K562 (cell line): ENCODE measurements around the gene HNRNPA2B1. TPM values are rescaled to one million over a fixed set of nuclear protein-coding genes. Genes with fewer than 3 reads are reported as not detected.

ENCODE experiments used
- RREB1 ChIP-seq: fragments of 250-450 bp; sonication (Bioruptor Pico); IDR thresholded peaks from 2 replicates; pipeline ENCODE4 v1.4.0; 2020
- ZFP91 ChIP-seq: sonication (generic); formaldehyde crosslinking; IDR thresholded peaks from 2 replicates; pipeline ENCODE4 v1.8.0; 2022; ENCODE audit warnings: mild to moderate bottlenecking, missing genetic modification reagents
- polyA plus RNA-seq, 8 experiments: library from polyadenylated mRNA; depleted of rRNA in 4 of 8; stranded (reverse) in 5 of 8; unstranded in 3 of 8; fragments of >200 nt; fragmentation: Nextera tagmentation in 2 of 8; fragmentation: Illumina TruSeq in 1 of 8; extraction: Ambion mirVana in 2 of 8; extraction: Trizol in 1 of 8; gene quantifications; 2 replicates each; pipeline versions ENCODE4 v1.2.1 to v1.2.3, GENCODE V29; 2011 to 2014; ENCODE audit warnings: inconsistent platforms in 1 of 8, missing spikeins in 1 of 8
- total RNA-seq, 7 experiments: library from RNA; depleted of rRNA in 6 of 7; stranded (reverse); fragments of >200 nt in 6 of 7; fragmentation: Illumina TruSeq in 2 of 7; extraction: Trizol in 2 of 7; gene quantifications; 2 replicates each; pipeline versions ENCODE4 v1.2.1 to v1.2.3, GENCODE V29; 2011 to 2021; ENCODE audit warnings: low replicate concordance in 1 of 7

HNRNPA2B1 gene
- total and polyA plus RNA-seq, 9 of the 15 experiments (the other 6 are each of a cell fraction or from before 2014, with no cell fraction given), result 630 to 1,989 (median 865) TPM

- no peak for TF ChIP-seq ZFP91 (CRISPR knock-in tag)
- no peak for TF ChIP-seq RREB1 (CRISPR knock-in tag)
Observed at GRCh38 chr7:26190417-26190869, 10.1 kb downstream of the HNRNPA2B1 start (continued).
